ENCODE results near the gene PTPRA.
"Not testable (repeated sequence)": the region's sequence is repeated elsewhere in the genome, so short reads cannot be mapped to it uniquely, and the experiment has no call there.

DNA sequence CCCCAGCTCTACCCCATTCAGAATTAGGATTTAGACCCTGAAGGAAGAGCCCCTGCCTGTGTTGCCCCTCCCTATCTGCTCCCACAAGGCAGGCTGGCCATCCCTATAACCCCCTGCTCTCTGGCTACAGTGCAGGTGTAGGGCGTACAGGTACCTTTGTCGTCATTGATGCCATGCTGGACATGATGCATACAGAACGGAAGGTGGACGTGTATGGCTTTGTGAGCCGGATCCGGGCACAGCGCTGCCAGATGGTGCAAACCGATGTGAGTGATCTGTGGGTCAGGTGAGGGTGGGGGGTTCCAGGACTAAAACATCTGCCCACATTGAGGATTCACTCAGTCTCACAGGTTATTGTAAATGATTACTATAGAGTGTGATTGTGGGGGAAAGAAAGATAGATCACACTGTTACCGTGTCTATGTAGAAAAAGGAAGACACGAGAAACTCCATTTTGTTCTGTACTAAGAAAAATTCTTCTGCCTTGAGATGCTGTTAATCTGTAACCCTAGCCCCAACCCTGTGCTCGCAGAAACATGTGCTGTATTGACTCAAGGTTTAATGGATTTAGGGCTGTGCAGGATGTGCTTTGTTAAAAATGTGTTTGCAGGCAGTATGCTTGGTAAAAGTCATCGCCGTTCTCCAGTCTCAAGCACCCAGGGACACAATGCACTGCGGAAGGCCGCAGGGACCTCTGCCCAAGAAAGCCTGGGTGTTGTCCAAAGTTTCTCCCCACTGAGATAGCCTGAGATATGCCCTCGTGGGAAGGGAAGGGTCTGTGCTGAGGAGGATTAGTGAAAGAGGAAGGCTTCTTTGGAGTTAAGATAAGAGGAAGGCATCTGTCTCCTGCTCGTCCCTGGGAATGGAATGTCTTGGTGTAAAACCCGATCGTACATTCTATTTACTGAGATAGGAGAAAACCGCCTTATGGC lies 149.5 kb downstream of the PTPRA start:
- TF ChIP-seq CTCF (IDR thresholded peaks at IDR 0.05); EZH2 (IDR thresholded peaks at IDR 0.05; ENCODE audit: borderline replicate concordance, insufficient read depth, low read depth, low read length, poor library complexity, severe bottlenecking): not testable (repeated sequence)
